H1 (cell line): ENCODE measurements around the gene STYK1. TPM values are rescaled to one million over a fixed set of nuclear protein-coding genes. Genes with fewer than 3 reads are reported as not detected.

Experiments used
- CTCF ChIA-PET: fragments of 300-600 bp; sonication (Branson Sonifier 250); formaldehyde crosslinking; loops from one replicate; lab custom pipeline; 2021; ENCODE audit not compliant: partially characterized antibody; lab: Charles Lee
- POLR2A ChIA-PET: fragments of 300-600 bp; sonication (Branson Sonifier 250); formaldehyde crosslinking; loops from one replicate; lab custom pipeline; 2021; ENCODE audit warnings: inconsistent platforms; ENCODE audit not compliant: partially characterized antibody; lab: Charles Lee
- DNase-seq, 2 experiments: peaks; one replicate each; pipeline versions ENCODE4 v3.0.0 to v3.0.0-alpha.2; 2010 to 2022; ENCODE audit warnings: low spot score in 2 of 2, low read depth in 1 of 2, mixed read lengths in 1 of 2
- FAIRE-seq: peaks from 2 replicates; lab custom pipeline; 2011; peaks lifted over from hg19 to GRCh38; lab: Jason Lieb, UNC
- H2AFZ ChIP-seq: 2 replicates; pipeline ENCODE4 v1.8.1; 2012; ENCODE audit warnings: low read length, inconsistent platforms
- H2AK5ac ChIP-seq: 2 replicates; pipeline ENCODE4 v1.6.1; 2013; ENCODE audit warnings: low read depth, low read length
- H2BK120ac ChIP-seq: replicated peaks from 2 replicates; pipeline ENCODE3; 2013; ENCODE audit warnings: low read depth, low read length, inconsistent platforms
- H2BK12ac ChIP-seq: 2 replicates; pipeline ENCODE4 v1.6.1; 2013; ENCODE audit warnings: low read depth, low read length
- H2BK15ac ChIP-seq: 2 replicates; pipeline ENCODE4 v1.6.1; 2013; ENCODE audit warnings: low read length
- H2BK20ac ChIP-seq: 2 replicates; pipeline ENCODE4 v1.6.1; 2013; ENCODE audit warnings: low read length
- H2BK5ac ChIP-seq: 2 replicates; pipeline ENCODE4 v1.6.1; 2013; ENCODE audit warnings: low read depth, low read length
- H3K14ac ChIP-seq: 2 replicates; pipeline ENCODE4 v1.6.1; 2013; ENCODE audit warnings: inconsistent platforms; ENCODE audit not compliant: insufficient read length
- H3K18ac ChIP-seq: 2 replicates; pipeline ENCODE4 v1.6.1; 2013; ENCODE audit warnings: low read length; ENCODE audit errors: extremely low read depth
- H3K23ac ChIP-seq: 2 replicates; pipeline ENCODE4 v1.6.1; 2013; ENCODE audit warnings: inconsistent platforms; ENCODE audit not compliant: insufficient read length
- H3K23me2 ChIP-seq: 2 replicates; pipeline ENCODE4 v1.6.1; 2013; ENCODE audit warnings: low read depth, low read length
- H3K27ac ChIP-seq: 2 replicates; pipeline ENCODE4 v1.6.1; 2011; ENCODE audit warnings: low read depth, low read length, inconsistent platforms
- H3K27me3 ChIP-seq, 4 experiments: replicated peaks in 1 of 4; 1 replicate in 1 of 4; 2 replicates in 3 of 4; pipeline versions ENCODE4 v1.6.1 to v1.8.1; 2011 to 2013; ENCODE audit warnings: low read length in 3 of 4, mild to moderate bottlenecking in 3 of 4, inconsistent platforms in 2 of 4, mixed read lengths in 2 of 4, moderate library complexity in 1 of 4; ENCODE audit not compliant: control insufficient read depth in 3 of 4, insufficient read depth in 3 of 4; ENCODE audit errors: extremely low read depth in 1 of 4
- H3K36me3 ChIP-seq, 4 experiments: 2 replicates each; pipeline versions ENCODE4 v1.6.1 to v1.8.1; 2011 to 2013; ENCODE audit warnings: mild to moderate bottlenecking in 4 of 4, low read length in 3 of 4, moderate library complexity in 2 of 4, control low read depth in 1 of 4, inconsistent platforms in 1 of 4; ENCODE audit not compliant: insufficient read depth in 4 of 4, control insufficient read depth in 2 of 4
- H3K4ac ChIP-seq: replicated peaks from 2 replicates; pipeline ENCODE3; 2013; ENCODE audit warnings: low read length, low read depth, mixed read lengths, inconsistent platforms; ENCODE audit not compliant: insufficient read length
- H3K4me1 ChIP-seq, 4 experiments: replicated peaks in 1 of 4; 1 replicate in 1 of 4; 2 replicates in 3 of 4; pipeline versions ENCODE4 v1.6.1 to v1.8.1; 2011 to 2013; ENCODE audit warnings: low read length in 3 of 4, inconsistent platforms in 2 of 4, mixed read lengths in 1 of 4; ENCODE audit not compliant: insufficient read depth in 4 of 4, control insufficient read depth in 3 of 4
- H3K4me2 ChIP-seq, 2 experiments: 2 replicates each; pipeline versions ENCODE4 v1.6.1 to v1.8.1; 2011 to 2013; ENCODE audit warnings: low read depth in 2 of 2, low read length in 2 of 2, control low read depth in 1 of 2, inconsistent platforms in 1 of 2, mild to moderate bottlenecking in 1 of 2; ENCODE audit not compliant: insufficient read depth in 1 of 2
- H3K4me3 ChIP-seq, 4 experiments: fragments of 200-600, 300-600 bp in 1 of 4; sonication (generic), shearing (Covaris generic), sonication (Bioruptor Twin) in 1 of 4; 2 replicates each; pipeline versions ENCODE4 v1.5.1 to v1.8.1; 2011 to 2016; ENCODE audit warnings: low read length in 4 of 4, low read depth in 3 of 4, control low read depth in 2 of 4, inconsistent platforms in 2 of 4, mild to moderate bottlenecking in 2 of 4, mixed read lengths in 1 of 4, moderate library complexity in 1 of 4; ENCODE audit not compliant: insufficient read depth in 2 of 4; ENCODE audit errors: extremely low read depth in 1 of 4
- H3K56ac ChIP-seq: replicated peaks from 2 replicates; pipeline ENCODE3; 2013; ENCODE audit warnings: low read depth, mild to moderate bottlenecking, mixed read lengths, low read length, inconsistent platforms; ENCODE audit not compliant: insufficient read length
- H3K79me1 ChIP-seq: 2 replicates; pipeline ENCODE4 v1.6.1; 2013; ENCODE audit warnings: low read depth, low read length, control low read depth
- H3K79me2 ChIP-seq, 2 experiments: 2 replicates each; pipeline versions ENCODE4 v1.6.1 to v1.8.1; 2012 to 2013; ENCODE audit warnings: low read length in 2 of 2, mild to moderate bottlenecking in 2 of 2, inconsistent platforms in 1 of 2; ENCODE audit not compliant: insufficient read depth in 2 of 2, control insufficient read depth in 1 of 2
- H3K9ac ChIP-seq, 4 experiments: replicated peaks in 1 of 4; 1 replicate in 1 of 4; 2 replicates in 3 of 4; pipeline versions ENCODE4 v1.6.1 to v1.8.1; 2011 to 2013; ENCODE audit warnings: low read depth in 3 of 4, low read length in 3 of 4, control low read depth in 2 of 4, mild to moderate bottlenecking in 2 of 4, moderate library complexity in 2 of 4, inconsistent platforms in 1 of 4; ENCODE audit errors: extremely low read depth in 1 of 4
- H3K9me3 ChIP-seq, 2 experiments: 2 replicates each; pipeline versions ENCODE4 v1.6.1 to v1.8.1; 2012 to 2013; ENCODE audit warnings: mild to moderate bottlenecking in 2 of 2, moderate library complexity in 2 of 2, control low read depth in 1 of 2, inconsistent platforms in 1 of 2, low read depth in 1 of 2, low read length in 1 of 2, mixed read lengths in 1 of 2; ENCODE audit not compliant: insufficient read depth in 2 of 2
- H4K20me1 ChIP-seq, 2 experiments: replicated peaks in 1 of 2; 2 replicates each; pipeline versions ENCODE3 to v1.8.1; 2011 to 2013; ENCODE audit warnings: inconsistent platforms in 2 of 2, low read length in 2 of 2, mild to moderate bottlenecking in 1 of 2; ENCODE audit not compliant: insufficient read depth in 2 of 2, control insufficient read depth in 1 of 2
- H4K5ac ChIP-seq: 2 replicates; pipeline ENCODE4 v1.6.1; 2013; ENCODE audit warnings: low read length, low read depth, mixed read lengths, inconsistent platforms; ENCODE audit not compliant: insufficient read length
- H4K8ac ChIP-seq: 2 replicates; pipeline ENCODE4 v1.8.0; 2013; ENCODE audit warnings: mild to moderate bottlenecking, moderate library complexity, low read length, inconsistent platforms; ENCODE audit not compliant: insufficient read depth; ENCODE audit errors: extremely low read depth
- H4K91ac ChIP-seq: replicated peaks from 2 replicates; pipeline ENCODE3; 2013; ENCODE audit warnings: low read length, mixed read lengths, inconsistent platforms; ENCODE audit not compliant: insufficient read length
- KDM5A ChIP-seq: fragments of 200-600 bp; IDR thresholded peaks from 2 replicates; pipeline ENCODE4 v1.7.1; 2012; ENCODE audit warnings: mild to moderate bottlenecking, low read length, inconsistent platforms, mixed read lengths
- POLR2AphosphoS5 ChIP-seq: IDR thresholded peaks from 2 replicates; pipeline ENCODE4 v1.6.1; 2011; ENCODE audit warnings: low read depth, low read length
- WGBS, 2 experiments: shearing (Covaris generic) in 1 of 2; methylation state at CpG; one replicate each; pipeline versions ENCODE4 v1.1.6 to v1.1.7; 2013 to 2015; ENCODE audit warnings: low lambda C conversion rate in 2 of 2, mixed read lengths in 2 of 2, inconsistent platforms in 1 of 2, low coverage in 1 of 2, missing lambda C conversion rate in 1 of 2; ENCODE audit not compliant: insufficient replicate concordance in 2 of 2, insufficient coverage in 1 of 2, insufficient read length in 1 of 2; ENCODE audit errors: extremely low coverage in 1 of 2, missing lambda C conversion rate in 1 of 2; 5-methylcytosine and 5-hydroxymethylcytosine counted together
- polyA plus RNA-seq, 7 experiments: library from polyadenylated mRNA; depleted of rRNA in 3 of 7; stranded (reverse) in 5 of 7; unstranded in 2 of 7; fragments of >200 nt in 5 of 7; fragments of 200-250 nt in 2 of 7; gene quantifications; 1 replicate in 5 of 7; 2 replicates in 1 of 7; 4 replicates in 1 of 7; pipeline versions ENCODE4 v1.2.1 to v1.2.3, GENCODE V29; 2011 to 2013; ENCODE audit warnings: missing spikeins in 2 of 7, mixed read lengths in 2 of 7
- total RNA-seq: library from RNA; stranded (reverse); fragmentation: NEBNext Ultra II Directional; extraction: Animal tissue kit (Norgen Biotek cat#: 25700); gene quantifications from 2 replicates; pipeline ENCODE4 v1.2.1, GENCODE V29; 2021

The STYK1 gene
- total and polyA plus RNA-seq, 2 of the 8 experiments (the other 6 are each of a cell fraction or from before 2014, with no cell fraction given), result 0.38 to 1.1 TPM

DNA sequence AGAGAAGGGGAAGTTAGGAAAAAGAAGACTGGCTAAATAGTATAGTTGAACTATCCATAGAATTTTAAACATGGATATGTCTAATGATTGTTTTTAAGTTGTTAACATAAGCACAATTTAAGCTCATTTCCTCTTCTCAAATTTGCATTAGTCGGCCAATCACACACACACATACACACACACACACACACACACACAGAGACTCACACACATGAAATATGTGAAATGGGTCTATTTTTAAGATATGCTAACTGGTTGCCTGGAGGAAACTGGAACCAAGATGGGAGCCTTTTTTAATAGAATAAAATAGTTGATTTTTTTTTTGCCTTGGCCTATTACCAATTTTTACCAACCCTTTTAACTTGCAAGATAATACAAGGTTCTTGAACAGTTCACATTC lies 24.0 kb upstream of the STYK1 start:
- DNase-seq (no peak), FAIRE-seq (no peak)
- H3K4me1 ChIP-seq, result no peaks in the 10 kb centered on the region
- H3K27me3 ChIP-seq, result no peaks in the 10 kb centered on the region
- no peak overlapping the region for H3K4me3 ChIP-seq
- H3K18ac ChIP-seq, result no peak overlapping the region
- no peak overlapping the region for H3K23ac ChIP-seq
- H2AK5ac ChIP-seq, result no peak overlapping the region
- no peak overlapping the region for H2BK15ac ChIP-seq
- H2BK20ac ChIP-seq, result no peak overlapping the region
- no peak overlapping the region for H3K27ac ChIP-seq
- 83% methylated on average over 1 of the region's 1 CpG; no CpG with 5 or more reads in 1 of the 2 experiments for WGBS, 2 experiments
- H3K23me2 ChIP-seq, result no peaks in the 10 kb centered on the region; the same call in 1 of the 2 replicates
- no peak overlapping the region for H3K4me2 ChIP-seq
- no peaks in the 10 kb centered on the region for H3K79me2 ChIP-seq
- no peak overlapping the region for H2BK120ac ChIP-seq
- H3K9me3 ChIP-seq, result no peaks in the 10 kb centered on the region
- H3K56ac ChIP-seq, result no peak overlapping the region
- no peak overlapping the region for H3K14ac ChIP-seq
- no peak overlapping the region for H3K4ac ChIP-seq
- no peak overlapping the region for H2BK12ac ChIP-seq
- H3K79me1 ChIP-seq, result no peaks in the 10 kb centered on the region
- no peak overlapping the region for H2BK5ac ChIP-seq
- H3K9ac ChIP-seq, result no peak overlapping the region
- H4K5ac ChIP-seq, result no peak overlapping the region
- H4K8ac ChIP-seq, result no peak overlapping the region
- 0 out of 2 replicates have a peak, but pooled peaks have one; percentile 13 for TF ChIP-seq POLR2AphosphoS5
- no peak for TF ChIP-seq KDM5A
- ChIA-PET CTCF (interaction anchor here (1.5 to 1.7 kb wide), 2 partner anchors 12 to 52 kb away, joined by 3 to 5 read pairs; no protein-coding TSS in a partner anchor), POLR2A (interaction anchor here (0.7 to 1.7 kb wide), 4 partner anchors 10 to 396 kb away, joined by 3 to 15 read pairs (median 3); no protein-coding TSS in a partner anchor)
- no peaks in the 10 kb centered on the region for H4K20me1 ChIP-seq
- H4K91ac ChIP-seq, result no peak overlapping the region
- peaks cover 24 to 53% (median 42%) of the 10 kb centered on the region in 4 experiments for H3K36me3 ChIP-seq
- no peak overlapping the region for H2AFZ ChIP-seq
